HG03342 (cell line): Measurements from ENCODE around the gene HOPX.
"Not testable (repeated sequence)": the region's sequence is repeated elsewhere in the genome, so short reads cannot be mapped to it uniquely, and the experiment has no call there.

ENCODE experiments used
- ATAC-seq: cut with Tn5 transposase; IDR thresholded peaks from one replicate; pipeline ENCODE4 v1.9.1; 2021; ENCODE audit warnings: mild to moderate bottlenecking, moderate library complexity; ENCODE audit not compliant: unreplicated experiment

HOPX gene

GRCh38 chr4:56681158-56681852, at the start of gene HOPX:
TSS of gene HOPX (minus strand) at chr4:56681296. CDS start at chr4:56657816, 23,480 bp downstream.
- ATAC-seq, result no peak

GRCh38 chr4:56730097-56730496, 49.0 kb upstream of the HOPX start:
- ATAC-seq, result no peak

DNA sequence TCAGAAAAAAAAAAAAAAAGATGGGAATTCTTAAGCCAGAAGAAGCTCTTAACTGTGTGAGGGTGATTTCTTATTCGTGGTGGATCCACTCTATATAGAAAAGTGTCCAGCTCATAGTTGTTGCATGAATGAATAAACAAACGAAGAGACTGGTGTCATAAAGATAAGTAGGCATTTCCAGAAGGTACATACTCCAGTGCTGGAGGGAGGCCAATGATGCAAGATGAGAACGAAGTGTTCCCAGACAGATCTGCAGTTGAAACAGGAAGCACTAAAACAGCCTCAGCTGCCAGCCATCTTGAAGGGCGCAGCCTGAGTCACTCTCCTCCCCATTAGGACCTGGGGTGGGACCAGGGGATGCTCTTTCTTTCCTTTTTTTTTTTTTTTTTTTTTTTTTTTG, 47.4 kb upstream of the HOPX start:
- ATAC-seq, result no peak

- ATAC-seq, result no peak
Observed at GRCh38 chr4:56727150-56727549, 46.1 kb upstream of the HOPX start.

GRCh38 chr4:56726593-56726992, 45.5 kb upstream of the HOPX start:
- ATAC-seq, result not testable (repeated sequence)

DNA sequence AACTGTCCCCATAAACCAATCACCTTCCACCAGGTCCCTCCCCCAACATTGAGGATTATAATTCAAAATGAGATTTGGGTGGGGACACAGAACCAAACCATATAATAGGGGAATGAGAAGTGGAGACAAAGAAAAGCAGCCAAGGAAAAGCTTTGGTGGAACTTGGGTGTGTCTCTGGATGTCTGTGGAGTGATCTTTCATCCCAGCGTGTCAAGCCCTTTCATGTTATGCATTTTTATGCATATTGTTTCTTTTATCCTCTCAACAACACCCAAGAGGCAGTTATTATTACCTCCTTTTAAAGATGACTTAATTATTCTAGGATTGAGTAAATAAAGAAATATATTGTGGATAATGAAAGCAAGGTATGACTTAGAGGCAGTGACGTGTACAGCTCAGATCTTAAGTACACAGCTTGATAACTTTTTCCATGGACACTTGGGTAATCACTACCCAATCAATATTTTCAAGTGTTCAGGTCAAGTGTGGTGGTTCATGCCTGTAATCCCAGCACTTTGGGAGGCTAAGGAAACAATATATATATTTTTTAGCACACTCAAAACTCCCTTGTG, 42.6 kb upstream of the HOPX start:
- ATAC-seq, result no peak

- ATAC-seq, result no peak
Observed at GRCh38 chr4:56723201-56723605, 42.1 kb upstream of the HOPX start.

DNA sequence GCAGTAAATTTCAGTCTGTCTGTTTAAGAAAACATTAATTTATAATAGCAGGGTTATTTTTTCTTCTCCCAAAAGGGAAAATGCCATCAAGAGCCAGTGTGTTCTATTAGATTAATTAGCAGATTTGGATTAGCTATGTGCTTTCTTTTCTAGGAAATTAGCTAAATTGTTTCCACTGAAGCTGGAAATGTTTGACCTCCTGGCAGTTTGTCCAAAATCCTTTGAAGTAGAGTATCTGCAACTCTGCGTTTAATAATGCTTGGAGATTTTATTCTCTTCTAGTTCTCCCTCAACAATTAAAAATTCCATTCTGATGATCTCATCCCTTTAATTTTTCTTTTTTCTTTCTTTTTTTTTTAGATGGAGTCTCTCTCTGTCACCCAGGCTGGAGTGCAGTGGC, 27.1 kb upstream of the HOPX start:
- ATAC-seq, result no peak

DNA sequence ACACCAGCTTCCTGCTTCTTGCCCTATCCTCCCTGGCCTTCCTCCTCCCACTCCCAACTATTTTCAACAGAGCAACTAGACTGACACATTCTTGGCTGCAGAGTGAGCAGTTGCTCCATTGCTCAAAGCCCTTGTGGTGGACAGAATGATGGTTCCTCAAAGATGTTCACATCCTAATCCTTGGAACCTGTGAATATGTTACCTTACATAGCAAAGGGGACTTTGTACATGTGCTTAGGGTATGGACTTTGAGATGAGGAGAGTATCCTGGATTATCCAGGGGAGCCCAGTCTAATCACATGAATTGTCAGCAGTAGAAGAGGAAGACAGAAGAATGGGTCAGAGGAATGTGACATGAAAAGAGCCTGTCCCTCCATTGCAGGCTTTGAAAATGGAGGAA, 24.9 kb upstream of the HOPX start:
- no peak for ATAC-seq

- no peak for ATAC-seq
Observed at GRCh38 chr4:56705334-56705733, 24.2 kb upstream of the HOPX start.

DNA sequence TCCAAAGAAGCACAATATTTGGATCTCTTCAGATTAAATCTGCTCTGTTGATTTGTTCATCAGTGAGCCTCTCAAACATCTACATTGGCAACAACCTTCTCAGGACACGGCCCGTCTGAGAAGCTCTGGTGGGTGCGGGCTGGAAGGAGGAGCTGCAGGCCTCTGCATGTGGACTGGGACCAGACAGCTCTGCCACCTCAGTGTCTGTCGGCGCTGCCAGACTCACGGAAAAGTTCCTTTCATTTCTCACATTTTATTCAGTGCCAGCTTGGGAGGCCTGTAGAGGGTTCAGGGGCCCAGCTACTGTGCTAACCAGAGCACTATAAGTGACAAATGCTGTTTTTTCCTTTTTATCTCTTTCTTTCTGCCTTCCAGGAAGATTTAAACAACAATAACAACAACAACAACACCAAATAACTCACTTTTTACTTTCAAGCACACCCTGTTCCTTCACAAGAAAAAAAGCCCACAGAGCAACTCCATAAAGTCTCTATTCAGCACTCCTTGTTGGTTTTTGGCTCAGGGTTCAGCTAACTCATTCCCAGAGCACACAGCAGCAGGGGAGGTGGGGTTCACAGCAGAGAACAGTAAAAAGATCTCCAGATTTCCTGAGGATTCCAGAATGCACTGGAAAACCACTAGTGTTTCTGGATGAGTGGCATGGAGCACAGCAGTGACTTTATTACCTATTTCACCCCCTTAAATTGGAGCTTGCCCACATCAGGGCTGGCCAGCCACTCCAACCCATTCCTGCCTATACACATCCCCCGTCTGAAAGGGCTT, 23.2 kb upstream of the HOPX start:
- ATAC-seq, result no peak

DNA sequence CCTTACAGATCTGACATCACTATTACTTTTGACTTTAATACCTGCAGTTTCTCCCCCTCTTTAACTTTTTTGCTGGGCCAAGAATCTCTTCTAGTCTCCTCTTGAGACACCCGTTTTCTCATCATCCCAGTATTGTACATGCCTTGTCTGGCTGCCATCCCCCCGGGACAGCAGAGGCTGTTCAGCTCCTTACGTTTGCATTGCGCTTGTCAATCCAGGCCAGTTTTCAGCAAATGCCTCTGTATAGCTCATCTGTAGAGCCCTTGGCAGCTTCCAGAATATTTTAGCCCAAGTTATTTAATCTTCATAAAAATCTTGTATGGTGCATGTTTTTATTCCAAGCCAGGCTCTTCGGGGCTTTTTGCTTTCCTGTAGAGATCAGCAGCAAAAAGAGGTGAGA, 22.3 kb upstream of the HOPX start:
- ATAC-seq, result no peak

- ATAC-seq, result no peak
Observed at GRCh38 chr4:56701644-56702043, 20.5 kb upstream of the HOPX start.

- no peak for ATAC-seq
Observed at GRCh38 chr4:56701161-56701480, 20.0 kb upstream of the HOPX start.

DNA sequence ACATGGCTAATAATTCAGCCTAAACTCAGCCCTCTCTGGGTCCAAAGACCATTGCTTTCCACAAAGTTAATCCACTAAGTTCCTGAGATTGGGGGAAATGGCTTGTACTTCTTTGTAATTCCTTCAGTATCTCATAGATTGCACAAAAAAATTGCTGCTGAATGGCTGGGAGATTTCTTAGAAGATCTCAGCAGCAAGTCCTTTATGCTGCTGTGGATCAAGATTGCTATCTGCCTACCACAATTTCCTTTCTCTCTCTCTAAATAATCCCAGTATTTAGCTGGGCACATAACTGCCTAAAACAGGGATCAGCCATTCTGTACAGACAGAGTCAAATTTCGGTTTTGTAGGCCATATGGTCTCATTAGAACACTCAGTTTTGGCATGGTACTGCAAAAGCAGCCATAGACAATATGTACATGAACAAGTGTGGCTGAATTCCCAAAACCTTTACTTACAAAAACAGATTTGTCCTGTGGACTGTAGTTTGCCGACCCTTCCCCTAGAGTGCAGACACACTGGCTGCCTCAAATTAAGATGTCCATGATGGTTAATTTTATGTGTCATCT, 18.5 kb upstream of the HOPX start:
- ATAC-seq, result no peak

- ATAC-seq, result no peak
Observed at GRCh38 chr4:56698329-56698728, 17.2 kb upstream of the HOPX start.

- ATAC-seq, result no peak
Observed at GRCh38 chr4:56696056-56696455, 15.0 kb upstream of the HOPX start.

GRCh38 chr4:56693476-56693875, 12.4 kb upstream of the HOPX start:
- ATAC-seq, result not testable (repeated sequence)

- no peak for ATAC-seq
Observed at GRCh38 chr4:56692576-56692975, 11.5 kb upstream of the HOPX start.

DNA sequence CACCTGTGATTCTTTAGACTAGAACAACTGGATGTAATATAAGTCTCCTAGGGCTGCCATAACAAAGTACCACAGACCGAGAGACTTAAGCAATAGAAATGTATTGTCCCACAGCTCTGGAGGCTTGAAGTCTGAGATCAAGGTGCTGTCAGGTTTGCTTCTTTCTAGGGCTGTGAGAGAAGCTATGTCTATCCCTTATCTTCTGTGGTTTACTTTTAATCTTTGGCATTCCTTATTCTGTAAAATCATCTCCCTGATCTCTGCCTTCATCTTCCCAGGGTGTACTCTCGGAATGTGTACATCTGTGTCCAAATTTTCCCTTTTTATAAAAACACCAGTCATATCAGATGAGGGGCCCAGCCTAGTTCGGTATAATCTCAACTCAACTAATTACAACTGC, 10.3 kb upstream of the HOPX start:
- no peak for ATAC-seq

DNA sequence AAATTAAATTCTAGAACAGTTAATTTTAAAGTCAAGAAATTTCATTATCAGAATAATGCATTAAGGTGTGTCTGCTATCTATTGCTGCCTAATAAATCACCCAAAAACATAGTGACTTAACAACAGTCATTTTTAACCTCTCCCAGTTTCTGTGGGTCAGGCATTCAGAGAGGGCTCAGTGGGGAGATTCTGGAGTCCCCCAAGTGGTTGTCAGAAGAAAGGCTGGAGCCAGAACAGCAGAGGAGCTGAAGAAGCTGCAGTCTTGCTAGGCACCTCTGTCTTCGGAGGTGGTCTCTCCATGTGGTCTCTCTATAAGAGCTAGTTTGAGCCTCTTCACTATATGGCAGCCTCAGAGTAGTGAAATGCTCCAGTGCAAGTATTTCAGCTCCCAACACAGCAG, 9.3 kb upstream of the HOPX start:
- no peak for ATAC-seq
